DND-41 (cell line): ENCODE data around the gene CDC123.
"Not testable (repeated sequence)": the region's sequence is repeated elsewhere in the genome, so short reads cannot be mapped to it uniquely, and the experiment has no call there.

ENCODE experiments used
- ATAC-seq: fragments of 200-7000 bp; cut with Tn5 transposase; 3 replicates; pipeline ENCODE4 v1.9.1; 2021; ENCODE audit warnings: low read depth; ENCODE audit not compliant: insufficient read depth
- DNase-seq: peaks from one replicate; pipeline ENCODE4 v3.0.0-alpha.2; 2020
- H2AFZ ChIP-seq: 2 replicates; pipeline ENCODE4 v1.6.0; 2012; ENCODE audit warnings: low read depth, low read length
- H3K27ac ChIP-seq: 2 replicates; pipeline ENCODE4 v1.5.1; 2012; ENCODE audit warnings: low read length, inconsistent platforms
- H3K27me3 ChIP-seq: fragments of 200-600 bp; sonication (generic); 2 replicates; pipeline ENCODE4 v1.6.0; 2012; ENCODE audit warnings: low read length, mild to moderate bottlenecking, inconsistent platforms; ENCODE audit not compliant: insufficient read depth, poor library complexity
- H3K36me3 ChIP-seq: 2 replicates; pipeline ENCODE4 v1.5.1; 2012; ENCODE audit warnings: low read length, inconsistent platforms; ENCODE audit not compliant: insufficient read depth
- H3K4me1 ChIP-seq: 2 replicates; pipeline ENCODE4 v1.5.1; 2012; ENCODE audit warnings: mild to moderate bottlenecking, low read length; ENCODE audit not compliant: insufficient read depth
- H3K4me2 ChIP-seq: 2 replicates; pipeline ENCODE4 v1.6.0; 2012; ENCODE audit warnings: mild to moderate bottlenecking, moderate library complexity, low read length, inconsistent platforms; ENCODE audit not compliant: insufficient read depth
- H3K4me3 ChIP-seq, 2 experiments: fragments of 200-600 bp in 1 of 2; shearing (Covaris generic) in 1 of 2; 2 replicates each; pipeline ENCODE4 v1.5.1; 2012 to 2016; ENCODE audit warnings: inconsistent platforms in 2 of 2, low read length in 2 of 2, mild to moderate bottlenecking in 2 of 2, low read depth in 1 of 2, moderate library complexity in 1 of 2
- H3K79me2 ChIP-seq: 2 replicates; pipeline ENCODE4 v1.6.0; 2012; ENCODE audit warnings: low read length, inconsistent platforms; ENCODE audit not compliant: insufficient read depth
- H3K9ac ChIP-seq: 2 replicates; pipeline ENCODE4 v1.6.0; 2012; ENCODE audit warnings: low read depth, mild to moderate bottlenecking, inconsistent platforms, low read length, moderate library complexity
- H3K9me3 ChIP-seq: 2 replicates; pipeline ENCODE4 v1.5.1; 2012; ENCODE audit warnings: low read length, moderate library complexity, mild to moderate bottlenecking, inconsistent platforms; ENCODE audit not compliant: insufficient read depth, severe bottlenecking
- H4K20me1 ChIP-seq: 2 replicates; pipeline ENCODE4 v1.6.0; 2012; ENCODE audit warnings: low read length; ENCODE audit not compliant: insufficient read depth
- EZH2 ChIP-seq: IDR thresholded peaks from 3 replicates; pipeline ENCODE4 v1.6.1; 2012; ENCODE audit warnings: borderline replicate concordance, low read depth, mild to moderate bottlenecking, moderate library complexity, low read length, inconsistent platforms; ENCODE audit not compliant: severe bottlenecking
- TF ChIP-seq, protein P1 (sequence below): IDR thresholded peaks from 2 replicates; pipeline ENCODE4 v1.5.1; 2012; ENCODE audit warnings: borderline replicate concordance, low read length, moderate library complexity, mild to moderate bottlenecking; ENCODE audit not compliant: poor library complexity, severe bottlenecking; ENCODE audit errors: extremely low read depth

The CDC123 gene

DNA sequence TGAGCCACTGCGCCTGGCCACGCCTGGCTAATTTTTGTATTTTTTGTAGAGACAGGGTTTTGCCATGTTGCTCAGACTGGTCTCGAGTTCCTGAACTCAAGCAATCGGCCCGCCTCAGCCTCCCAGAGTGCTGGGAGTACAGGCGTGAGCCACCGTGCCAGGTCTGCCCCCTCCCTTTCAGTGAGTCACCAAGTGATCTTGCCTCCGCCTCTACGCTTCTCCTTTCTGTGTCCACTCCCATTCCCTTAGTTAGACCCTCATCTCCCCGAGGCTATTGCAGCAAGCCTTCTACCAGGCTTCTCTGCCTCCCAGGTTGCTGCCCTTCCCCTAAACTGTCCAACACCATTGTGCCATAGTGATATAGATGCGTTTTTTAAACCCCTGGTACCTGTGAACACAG, 32.9 kb downstream of the CDC123 start:
- Histone ChIP-seq H3K27ac (no peak overlapping the region), H3K9ac (no peak overlapping the region), H2AFZ (no peak overlapping the region), H3K27me3 (no peaks in the 10 kb centered on the region), H3K4me2 (no peak overlapping the region), H3K36me3 (peaks cover 73% of the 10 kb centered on the region), H3K9me3 (peaks cover 3% of the 10 kb centered on the region), H3K79me2 (peaks cover 6% of the 10 kb centered on the region; the same call in 1 of the 2 replicates), H4K20me1 (no peaks in the 10 kb centered on the region), H3K4me1 (no peaks in the 10 kb centered on the region), H3K4me3 (no peak overlapping the region)
- ATAC-seq (no peak; the same call in 2 of the 3 replicates), DNase-seq (no peak)
- TF ChIP-seq, protein P1, sequence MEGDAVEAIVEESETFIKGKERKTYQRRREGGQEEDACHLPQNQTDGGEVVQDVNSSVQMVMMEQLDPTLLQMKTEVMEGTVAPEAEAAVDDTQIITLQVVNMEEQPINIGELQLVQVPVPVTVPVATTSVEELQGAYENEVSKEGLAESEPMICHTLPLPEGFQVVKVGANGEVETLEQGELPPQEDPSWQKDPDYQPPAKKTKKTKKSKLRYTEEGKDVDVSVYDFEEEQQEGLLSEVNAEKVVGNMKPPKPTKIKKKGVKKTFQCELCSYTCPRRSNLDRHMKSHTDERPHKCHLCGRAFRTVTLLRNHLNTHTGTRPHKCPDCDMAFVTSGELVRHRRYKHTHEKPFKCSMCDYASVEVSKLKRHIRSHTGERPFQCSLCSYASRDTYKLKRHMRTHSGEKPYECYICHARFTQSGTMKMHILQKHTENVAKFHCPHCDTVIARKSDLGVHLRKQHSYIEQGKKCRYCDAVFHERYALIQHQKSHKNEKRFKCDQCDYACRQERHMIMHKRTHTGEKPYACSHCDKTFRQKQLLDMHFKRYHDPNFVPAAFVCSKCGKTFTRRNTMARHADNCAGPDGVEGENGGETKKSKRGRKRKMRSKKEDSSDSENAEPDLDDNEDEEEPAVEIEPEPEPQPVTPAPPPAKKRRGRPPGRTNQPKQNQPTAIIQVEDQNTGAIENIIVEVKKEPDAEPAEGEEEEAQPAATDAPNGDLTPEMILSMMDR = no peak
- no peak for TF ChIP-seq EZH2

DNA sequence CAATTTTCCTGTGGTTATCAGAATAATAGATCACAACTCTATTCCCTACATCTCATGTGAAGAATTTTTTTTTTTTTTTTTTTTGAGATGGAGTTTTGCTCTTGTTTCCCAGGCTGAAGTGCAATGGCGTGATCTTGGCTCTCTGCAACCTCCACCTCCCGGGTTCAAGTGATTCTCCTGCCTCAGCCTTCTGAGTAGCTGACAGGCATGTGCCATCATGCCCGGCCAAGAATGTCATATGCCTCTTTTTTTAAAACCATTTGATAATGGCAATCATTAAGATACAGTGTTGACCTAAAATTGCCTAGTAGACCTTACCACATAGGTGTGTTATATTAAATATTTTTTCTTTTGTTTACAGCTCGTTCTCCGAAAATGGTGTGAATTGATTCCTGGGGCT, 38.7 kb downstream of the CDC123 start:
- not testable (repeated sequence) for H3K9me3 ChIP-seq, H3K27me3 ChIP-seq, H3K79me2 ChIP-seq, H3K27ac ChIP-seq, DNase-seq, H4K20me1 ChIP-seq, ATAC-seq, H2AFZ ChIP-seq, H3K9ac ChIP-seq, H3K4me3 ChIP-seq, H3K4me2 ChIP-seq, H3K4me1 ChIP-seq
- peaks cover 87% of the 10 kb centered on the region for H3K36me3 ChIP-seq

DNA sequence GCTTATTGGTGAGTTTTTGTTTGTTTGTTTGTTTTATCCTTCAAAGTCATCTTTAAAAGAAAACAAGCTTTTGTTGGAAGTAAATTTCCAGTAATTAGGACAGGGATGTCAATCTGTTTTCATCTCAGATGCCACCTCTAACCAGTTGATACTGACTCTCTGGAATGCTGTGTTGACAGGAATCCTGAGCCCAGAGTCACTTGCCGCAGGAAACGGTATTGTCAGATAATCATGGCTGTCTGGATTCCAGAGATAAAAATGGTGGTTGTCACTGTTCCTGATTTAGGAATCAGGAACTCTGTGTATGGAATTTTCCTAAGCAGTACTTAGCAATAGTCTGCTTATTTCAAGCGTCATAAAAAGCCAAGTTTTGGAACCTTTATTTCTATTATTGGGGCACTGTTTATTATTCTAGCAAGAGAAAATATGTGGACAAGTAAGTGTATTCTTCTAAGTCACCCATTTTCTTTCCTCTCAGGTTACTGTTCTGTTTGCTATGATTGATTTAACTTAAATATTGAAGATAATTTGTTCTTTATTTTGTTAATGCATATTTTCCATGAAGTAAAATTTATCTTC, 39.2 kb downstream of the CDC123 start:
- no peak overlapping the region for H3K9ac ChIP-seq
- no peak overlapping the region for H3K4me3 ChIP-seq
- H4K20me1 ChIP-seq = no peaks in the 10 kb centered on the region
- no peak overlapping the region for H3K4me2 ChIP-seq
- peaks cover 86% of the 10 kb centered on the region for H3K36me3 ChIP-seq
- H2AFZ ChIP-seq = no peak overlapping the region
- H3K79me2 ChIP-seq = no peaks in the 10 kb centered on the region
- ATAC-seq = no peak
- no peak for DNase-seq
- TF ChIP-seq, protein P1 = no peak
- TF ChIP-seq EZH2 = no peak
- H3K27ac ChIP-seq = no peak overlapping the region
- no peaks in the 10 kb centered on the region for H3K27me3 ChIP-seq
- no peaks in the 10 kb centered on the region for H3K4me1 ChIP-seq
- H3K9me3 ChIP-seq = no peaks in the 10 kb centered on the region

DNA sequence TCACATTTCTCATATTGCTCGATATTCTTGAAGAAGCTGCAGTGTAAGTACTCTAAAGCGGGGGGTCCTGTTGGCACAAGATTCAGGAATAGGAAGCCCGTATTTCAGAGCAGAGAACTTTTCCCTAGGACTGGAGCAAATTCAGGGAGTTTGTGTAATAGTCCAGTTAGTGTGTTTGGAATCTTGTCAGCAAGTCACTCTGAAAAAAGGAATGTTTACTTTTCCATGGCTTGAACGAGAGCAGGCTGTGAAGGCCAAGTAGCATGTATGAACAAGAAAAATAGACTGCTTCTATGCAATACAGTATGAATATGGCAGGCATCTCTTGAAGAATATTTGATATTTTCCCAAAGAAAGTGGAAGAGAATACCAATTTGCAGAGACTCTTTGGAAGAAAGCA, 39.8 kb downstream of the CDC123 start:
- H3K79me2 ChIP-seq = no peaks in the 10 kb centered on the region
- H3K36me3 ChIP-seq = peaks cover 86% of the 10 kb centered on the region
- no peak overlapping the region for H3K4me3 ChIP-seq
- DNase-seq = no peak
- H4K20me1 ChIP-seq = peaks cover 3% of the 10 kb centered on the region; the same call in 1 of the 2 replicates
- no peaks in the 10 kb centered on the region for H3K9me3 ChIP-seq
- ATAC-seq = no peak
- H3K27me3 ChIP-seq = no peaks in the 10 kb centered on the region
- no peak overlapping the region for H3K27ac ChIP-seq
- no peak overlapping the region for H3K4me2 ChIP-seq
- H2AFZ ChIP-seq = no peak overlapping the region
- H3K4me1 ChIP-seq = no peaks in the 10 kb centered on the region
- TF ChIP-seq, protein P1 = no peak
- TF ChIP-seq EZH2 = no peak
- no peak overlapping the region for H3K9ac ChIP-seq
